Left renal cortex interstitium (tissue), 4 donors: ENCODE data around the gene MRPL57. TPM values are rescaled to one million over a fixed set of nuclear protein-coding genes. Genes with fewer than 3 reads are reported as not detected.
A peak's percentile ranks its signal among the peaks of the same experiment; 100 is the strongest.
"Not testable (repeated sequence)": the region's sequence is repeated elsewhere in the genome, so short reads cannot be mapped to it uniquely, and the experiment has no call there.

ENCODE experiments used
- DNase-seq, 4 donors: peaks; one replicate each; pipeline ENCODE4 v3.0.0-alpha.2; 2013; ENCODE audit warnings: low read depth in 4 of 4, low spot score in 2 of 4, missing footprints in 1 of 4
- polyA plus RNA-seq, 4 donors: library from polyadenylated mRNA; unstranded; fragments of 120-200 nt; gene quantifications; one replicate each; pipeline ENCODE4 v1.2.1, GENCODE V29; 2013; ENCODE audit not compliant: insufficient read length in 4 of 4

Gene MRPL57
- 10 to 100 TPM; 21.7 to 29.7 (median 24.2) TPM for polyA plus RNA-seq

DNA sequence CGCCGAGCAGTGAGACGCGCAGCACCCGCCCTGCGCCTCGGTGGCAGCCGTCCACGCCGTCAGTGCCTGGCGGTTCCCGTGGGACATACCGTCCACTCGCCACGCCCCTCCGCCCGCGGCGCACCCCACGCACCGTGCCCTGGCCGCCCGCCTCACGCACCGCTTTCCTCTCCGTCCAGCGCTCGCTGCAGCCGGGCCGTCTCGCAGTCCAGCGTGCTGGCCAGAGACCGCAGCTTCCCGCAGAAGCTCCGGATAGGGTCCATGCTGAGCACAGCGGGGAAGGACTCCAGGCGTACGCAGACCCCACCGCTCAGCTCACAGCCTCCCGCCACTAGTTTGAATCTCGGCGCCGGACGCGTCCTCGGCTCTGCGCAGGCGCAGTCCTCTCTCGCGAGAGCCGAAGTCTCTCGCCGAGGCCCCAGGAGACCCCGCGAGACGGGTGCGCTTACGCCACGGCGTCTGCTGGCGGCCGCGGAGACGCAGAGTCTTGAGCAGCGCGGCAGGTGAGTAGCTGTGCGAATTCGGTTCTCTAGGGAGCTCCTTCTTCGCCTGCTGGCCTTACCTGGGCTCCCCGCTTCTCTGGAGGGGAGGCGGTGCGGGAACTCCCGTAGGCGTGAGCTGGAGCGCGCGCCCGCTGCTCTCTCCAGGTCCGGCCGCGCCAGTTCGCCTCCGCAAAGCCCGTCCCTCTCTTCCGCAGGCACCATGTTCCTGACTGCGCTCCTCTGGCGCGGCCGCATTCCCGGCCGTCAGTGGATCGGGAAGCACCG, at the start of gene MRPL57, which contains the start of gene SKA3:
TSS of gene MRPL57 (plus strand) at position 444 of the 767 bp plus-strand sequence. CDS start at position 703, 259 bp downstream.
TSS of gene SKA3 (minus strand) at position 338 of the 767 bp plus-strand sequence. CDS start at position 263, 75 bp downstream.
- DNase-seq: peak; percentile 81 to 93 (median 86)

DNA sequence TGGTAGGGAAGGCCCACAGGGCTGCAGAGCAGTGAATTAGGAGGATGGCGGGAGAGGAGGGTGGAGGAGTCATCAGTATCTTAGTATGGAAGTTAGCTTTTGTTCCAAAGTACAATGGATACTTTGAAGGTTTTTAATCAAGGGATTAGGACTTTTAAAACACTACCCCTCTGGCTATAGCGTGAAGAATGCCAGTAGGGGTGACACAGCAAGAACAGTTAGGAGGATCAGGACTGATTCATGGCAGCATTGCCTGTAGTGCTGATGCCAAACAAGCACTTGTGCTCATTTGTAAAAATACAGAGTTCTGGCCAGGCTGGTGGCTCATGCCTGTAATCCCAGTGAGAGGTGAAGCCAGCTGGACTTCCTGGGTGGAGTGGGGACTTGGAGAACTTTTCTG, 46.3 kb upstream of the MRPL57 start:
- DNase-seq: no peak

DNA sequence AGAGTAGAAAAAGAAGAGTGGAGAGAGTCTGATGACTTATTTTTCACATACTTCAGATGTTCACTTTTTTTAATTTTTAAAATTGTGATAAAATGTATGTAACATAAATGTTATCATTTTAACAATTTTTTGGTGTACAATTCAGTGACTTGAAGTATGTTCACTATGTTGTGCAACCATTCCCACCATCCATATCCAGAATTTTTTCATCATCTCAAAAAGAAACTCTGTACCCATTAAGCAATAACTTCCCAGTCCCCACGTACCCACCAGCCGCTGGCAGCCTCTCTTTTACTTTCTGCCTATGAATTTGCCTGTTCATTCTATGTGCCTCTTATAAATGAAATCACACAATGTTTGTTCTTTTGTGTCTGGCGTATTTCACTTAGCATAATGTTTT, 43.4 kb upstream of the MRPL57 start:
- no peak for DNase-seq

DNA sequence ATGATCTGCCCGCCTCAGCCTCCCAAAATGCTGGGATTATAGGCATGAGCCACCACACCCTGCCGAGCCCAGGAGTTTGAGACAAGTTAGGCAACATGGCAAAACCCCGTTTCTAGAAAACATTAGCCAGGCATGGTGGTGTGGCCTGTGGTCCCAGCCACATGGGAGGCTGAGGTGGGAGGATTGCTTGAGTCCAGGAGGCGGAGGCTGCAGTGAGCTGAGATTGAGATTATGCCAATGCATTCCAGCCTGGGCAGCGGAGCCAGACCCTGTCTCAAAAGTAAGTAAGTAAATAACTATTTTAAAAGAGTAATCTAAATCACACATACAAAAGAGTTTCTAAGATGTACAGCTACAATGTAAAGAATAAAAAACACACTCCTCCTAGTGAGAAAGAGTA, 42.0 kb upstream of the MRPL57 start:
- no peak for DNase-seq

DNA sequence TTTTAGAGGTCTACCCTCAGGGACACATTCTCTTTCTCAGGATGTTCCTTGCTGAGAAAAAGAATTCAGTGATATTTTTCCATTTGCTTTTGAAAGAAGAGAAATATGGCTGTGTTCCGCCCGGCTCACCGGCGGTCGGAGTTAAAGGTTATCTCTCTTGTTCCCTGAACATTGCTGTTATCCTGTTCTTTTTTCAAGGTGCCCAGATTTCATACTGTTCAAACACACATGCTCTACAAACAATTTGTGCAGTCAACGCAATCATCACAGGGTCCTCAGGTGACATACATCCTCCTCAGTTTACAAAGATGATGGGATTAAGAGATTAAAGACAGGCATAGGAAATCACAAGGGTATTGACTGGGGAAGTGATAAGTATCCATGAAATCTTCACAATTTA, 40.6 kb upstream of the MRPL57 start:
- DNase-seq: not testable (repeated sequence)

DNA sequence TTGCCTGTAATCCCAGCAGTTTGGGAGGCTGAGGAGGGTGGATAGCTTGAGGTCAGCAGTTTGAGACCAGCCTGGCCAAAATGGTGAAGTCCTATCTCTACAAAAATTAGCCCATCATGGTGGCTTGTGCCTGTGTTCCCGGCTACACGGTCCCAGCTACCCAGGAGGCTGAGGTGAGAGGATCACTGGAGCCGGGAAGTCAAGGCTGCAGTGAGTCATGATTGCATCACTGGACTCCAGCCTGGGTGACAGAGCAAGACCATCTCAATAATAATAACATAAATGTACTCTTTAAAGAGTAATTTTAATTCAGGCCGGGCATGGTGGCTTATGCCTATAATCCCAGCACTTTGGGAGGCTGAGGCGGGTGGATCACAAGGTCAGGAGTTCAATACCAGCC, 38.8 kb upstream of the MRPL57 start:
- no peak for DNase-seq

DNA sequence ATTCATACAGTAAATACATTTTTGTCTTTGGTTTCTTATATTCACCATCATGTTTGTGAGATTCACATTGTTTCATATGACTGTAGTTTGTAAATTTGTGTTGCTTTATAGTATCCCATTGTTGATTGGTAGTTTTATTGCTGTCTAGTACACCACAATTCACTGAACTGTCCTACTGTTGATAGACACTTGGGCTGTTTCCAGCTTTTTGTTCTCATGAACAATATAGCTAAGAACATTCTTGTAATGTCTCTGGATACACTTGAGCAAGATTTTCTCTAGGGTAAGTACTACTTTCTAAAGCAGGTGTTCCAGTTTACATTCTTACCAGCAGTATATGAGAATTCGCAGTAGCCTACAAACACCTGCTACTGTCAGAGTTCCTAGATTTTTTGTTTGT, 37.9 kb upstream of the MRPL57 start:
- DNase-seq: no peak

DNA sequence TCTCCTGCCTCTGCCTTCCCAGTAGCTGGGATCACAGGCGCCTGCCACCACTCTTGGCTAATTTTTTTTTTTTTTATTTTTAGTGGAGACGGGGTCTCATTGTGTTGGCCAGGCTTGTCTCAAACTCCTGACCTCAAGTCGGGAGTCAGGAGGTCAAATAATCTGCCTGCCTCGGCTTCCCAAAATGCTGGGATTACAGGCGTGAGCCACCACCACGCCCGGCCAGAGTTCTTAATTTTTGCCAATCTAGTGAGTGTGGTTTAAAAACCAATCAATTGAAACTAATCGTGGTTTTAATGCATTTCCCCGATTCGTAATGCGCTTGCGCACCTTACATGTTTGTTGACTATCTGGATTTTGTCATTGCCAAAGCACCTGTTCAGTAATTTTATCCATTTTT, 37.1 kb upstream of the MRPL57 start:
- DNase-seq: no peak

DNA sequence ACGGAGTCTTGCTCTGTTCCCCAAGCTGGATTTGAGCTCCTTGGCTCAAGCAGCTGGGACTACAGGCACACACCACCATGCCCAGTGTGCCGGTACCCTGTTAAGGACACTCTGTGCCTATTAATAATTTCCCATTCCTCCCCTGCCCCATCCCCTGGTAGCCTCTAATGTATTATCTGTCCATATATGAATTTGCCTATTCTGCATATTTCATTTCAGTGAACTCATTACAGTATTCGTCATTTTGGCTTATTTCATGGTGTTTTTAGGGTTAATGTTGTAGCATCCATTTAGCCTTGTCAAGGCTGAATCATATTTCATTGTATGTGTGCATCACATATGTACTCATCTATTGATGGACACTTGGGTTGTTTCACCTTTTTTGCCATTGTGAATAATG, 33.7 kb upstream of the MRPL57 start:
- no peak for DNase-seq

DNA sequence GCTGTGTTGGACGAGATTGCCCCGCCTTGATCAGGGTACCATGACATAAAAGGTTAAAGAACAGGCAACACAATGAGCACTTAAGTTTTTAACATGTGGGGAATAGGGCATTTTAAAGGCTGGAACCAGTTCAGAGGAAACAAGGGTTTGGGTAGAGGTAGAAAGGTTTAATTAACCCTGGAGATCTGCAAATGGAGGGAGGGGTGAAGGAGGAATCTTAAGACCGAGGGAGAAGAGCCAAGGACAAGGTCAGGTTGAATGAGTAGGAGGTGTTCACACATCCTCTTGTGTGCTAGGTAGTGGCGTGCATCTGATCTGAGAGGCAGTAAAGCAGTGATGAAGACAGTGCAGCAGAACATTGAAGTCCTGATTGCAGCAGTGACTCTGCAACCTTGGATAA, 28.6 kb upstream of the MRPL57 start:
- DNase-seq: no peak

DNA sequence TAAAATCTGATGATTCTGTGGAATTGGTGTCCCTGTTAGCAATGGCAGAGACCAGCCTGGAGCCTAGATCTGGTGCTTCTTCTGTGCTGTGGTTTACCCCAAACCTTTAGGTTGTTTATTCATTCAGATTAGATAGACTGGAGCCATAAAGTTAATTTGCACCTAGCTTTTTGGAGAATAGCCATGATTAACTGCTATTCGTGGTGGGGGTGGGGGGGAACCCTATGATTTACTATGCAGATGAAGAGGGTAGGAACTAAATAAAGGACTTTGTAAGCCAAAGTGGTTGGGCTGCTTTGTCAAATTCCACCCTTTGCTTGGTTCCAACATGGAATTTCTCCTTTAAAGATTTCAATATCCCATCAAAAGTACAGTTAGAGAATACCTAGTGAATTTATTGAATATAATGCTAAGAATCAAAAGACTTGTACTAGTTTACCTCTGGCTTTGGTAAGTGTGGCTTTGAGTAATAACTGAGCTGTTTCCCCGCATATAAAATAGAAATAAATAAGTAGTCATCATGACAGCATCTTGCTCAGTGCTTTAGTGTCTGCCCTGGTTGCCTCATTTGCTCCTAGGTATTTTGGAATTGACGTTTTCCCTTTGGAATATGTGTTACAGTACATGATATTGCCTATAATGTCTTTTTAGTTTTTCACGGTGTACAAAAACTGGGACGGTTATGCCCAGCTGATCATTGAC, 27.8 kb upstream of the MRPL57 start:
- no peak for DNase-seq

DNA sequence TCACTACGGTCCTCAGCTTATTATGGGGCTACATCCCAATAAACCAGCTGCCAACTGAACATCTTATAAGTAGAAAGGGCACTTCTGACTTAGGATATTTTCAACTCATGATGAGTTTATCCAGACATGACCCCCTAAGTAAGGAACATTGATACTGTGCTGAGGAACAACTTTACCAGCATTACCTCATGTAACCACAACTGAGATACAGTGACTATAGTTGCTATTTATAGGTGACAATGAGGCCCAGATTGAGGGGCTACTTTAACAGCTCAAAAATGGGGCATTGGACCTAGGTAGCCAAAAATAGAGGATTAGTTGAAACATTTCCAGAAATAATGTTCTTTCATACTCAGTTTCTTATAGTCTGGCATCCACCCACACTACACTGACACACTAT, 26.9 kb upstream of the MRPL57 start:
- DNase-seq: no peak

DNA sequence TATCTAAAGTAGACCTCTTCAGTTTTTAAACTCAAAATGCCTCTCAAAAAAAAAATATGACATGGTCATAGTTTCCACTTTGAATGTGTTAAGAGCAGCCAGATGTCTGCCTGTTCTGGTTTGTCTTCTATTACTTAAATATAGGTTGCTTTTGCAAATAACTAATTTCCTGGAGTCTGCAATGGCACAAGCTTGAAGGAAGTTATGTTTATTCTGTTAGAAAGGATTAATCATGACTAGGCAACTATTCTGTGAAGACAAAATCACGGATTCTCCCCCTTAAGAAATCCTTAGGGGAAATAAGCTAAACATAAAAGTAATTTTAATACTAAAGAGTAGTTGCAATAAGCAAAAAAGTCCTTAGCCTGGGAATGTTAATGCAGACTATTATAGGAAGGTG, 26.4 kb upstream of the MRPL57 start:
- DNase-seq: no peak

DNA sequence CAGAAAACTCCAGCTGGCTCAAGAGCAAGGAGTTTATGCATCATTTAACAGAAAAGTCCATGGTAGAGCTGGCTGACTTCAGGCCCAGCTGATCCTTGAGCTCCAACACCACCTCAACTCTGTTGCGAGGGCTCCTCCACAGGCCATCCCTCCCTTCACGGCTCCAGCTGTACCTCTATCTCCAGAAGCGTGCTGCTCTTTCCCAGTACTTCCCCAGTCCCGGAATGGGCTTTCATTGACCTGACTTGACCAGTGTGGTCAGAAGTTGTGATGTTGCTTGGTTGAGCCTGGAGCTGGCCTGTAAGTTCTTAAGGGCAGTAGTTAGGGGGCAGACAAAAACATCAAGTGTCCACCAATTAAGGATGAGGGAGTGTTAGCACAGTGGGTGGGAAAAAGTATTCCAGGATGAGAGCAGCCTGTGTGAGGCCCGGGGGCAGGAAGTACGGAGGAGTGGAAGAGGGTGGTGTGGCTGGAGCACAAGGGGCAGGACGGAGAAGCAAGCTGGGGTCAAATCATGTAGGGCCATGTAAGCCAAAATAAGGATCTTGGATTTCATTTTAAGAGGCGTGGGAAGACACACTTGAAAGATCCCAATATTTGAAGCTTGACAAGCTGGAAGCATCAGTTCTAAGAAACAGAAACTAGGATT, 24.1 kb upstream of the MRPL57 start:
- DNase-seq: no peak

DNA sequence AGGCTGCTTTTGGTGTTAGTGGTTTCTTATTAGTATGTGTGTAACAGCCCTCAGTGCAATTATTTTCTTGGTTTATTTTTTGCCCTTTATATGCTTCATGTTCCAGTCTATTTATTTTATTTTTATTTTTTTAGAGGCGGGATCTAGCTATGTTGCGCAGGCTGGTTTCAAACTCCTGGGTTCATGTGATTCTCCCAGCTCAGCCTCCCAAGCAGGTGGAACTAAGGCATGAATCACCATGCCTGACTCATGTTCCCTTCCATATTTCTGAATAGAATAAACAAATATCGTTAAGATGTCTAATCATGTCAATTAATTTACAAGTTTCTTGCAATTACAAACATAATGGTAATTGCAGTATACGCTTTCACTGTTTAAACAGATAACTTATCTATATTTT, 11.8 kb upstream of the MRPL57 start:
- no peak for DNase-seq

DNA sequence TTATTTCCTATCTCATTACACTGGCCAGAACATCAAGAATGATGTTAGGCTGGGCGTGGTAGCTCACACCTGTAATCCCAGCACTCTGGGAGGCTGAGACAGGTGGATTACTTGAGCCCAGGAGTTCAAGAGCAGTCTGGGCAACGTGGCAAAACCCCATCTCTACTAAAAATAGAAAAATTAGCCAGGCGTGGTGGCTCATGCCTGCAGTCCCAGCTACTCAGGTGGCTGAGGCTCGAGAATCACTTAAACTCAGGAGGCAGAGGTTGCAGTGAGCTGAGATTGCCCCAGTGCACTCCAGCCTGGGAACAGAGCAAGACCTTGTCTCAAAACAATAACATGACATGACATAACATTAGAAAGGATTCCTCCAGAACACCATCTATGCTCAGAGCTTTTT, 10.9 kb upstream of the MRPL57 start:
- DNase-seq: not testable (repeated sequence)

DNA sequence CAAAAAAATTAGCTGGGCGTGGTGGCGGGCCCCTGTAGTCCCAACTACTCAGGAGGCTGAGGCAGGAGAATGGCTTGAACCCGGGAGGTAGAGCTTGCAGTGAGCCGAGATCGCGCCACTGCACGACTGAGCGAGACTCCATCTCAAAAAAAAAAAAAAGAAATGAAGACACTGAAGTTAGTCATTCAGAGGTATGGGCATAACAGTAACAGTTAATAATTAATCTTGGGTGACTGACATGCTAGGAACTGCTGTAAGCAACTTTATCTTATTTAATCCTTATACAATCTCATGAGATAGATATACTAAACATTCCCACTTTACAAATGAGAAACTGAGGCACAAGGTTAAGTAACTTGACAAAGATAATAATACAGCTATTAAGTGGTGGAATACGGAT, 5.0 kb upstream of the MRPL57 start:
- DNase-seq: no peak

DNA sequence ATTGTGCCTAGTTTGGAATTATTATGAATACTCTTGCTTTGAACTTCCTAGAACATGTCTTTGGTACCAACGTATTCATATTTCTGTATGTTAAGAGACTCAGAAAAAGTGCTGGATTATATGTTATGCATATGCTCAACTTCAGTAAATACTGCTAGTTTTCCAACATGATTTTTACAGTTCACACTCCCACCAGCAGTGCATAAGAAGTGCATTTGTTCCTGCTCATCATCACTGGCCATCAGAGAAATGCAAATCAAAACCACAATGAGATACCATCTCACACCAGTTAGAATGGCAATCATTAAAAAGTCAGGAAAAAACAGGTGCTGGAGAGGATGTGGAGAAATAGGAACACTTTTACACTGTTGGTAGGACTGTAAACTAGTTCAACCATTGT, 2.7 kb upstream of the MRPL57 start:
- DNase-seq: not testable (repeated sequence)

DNA sequence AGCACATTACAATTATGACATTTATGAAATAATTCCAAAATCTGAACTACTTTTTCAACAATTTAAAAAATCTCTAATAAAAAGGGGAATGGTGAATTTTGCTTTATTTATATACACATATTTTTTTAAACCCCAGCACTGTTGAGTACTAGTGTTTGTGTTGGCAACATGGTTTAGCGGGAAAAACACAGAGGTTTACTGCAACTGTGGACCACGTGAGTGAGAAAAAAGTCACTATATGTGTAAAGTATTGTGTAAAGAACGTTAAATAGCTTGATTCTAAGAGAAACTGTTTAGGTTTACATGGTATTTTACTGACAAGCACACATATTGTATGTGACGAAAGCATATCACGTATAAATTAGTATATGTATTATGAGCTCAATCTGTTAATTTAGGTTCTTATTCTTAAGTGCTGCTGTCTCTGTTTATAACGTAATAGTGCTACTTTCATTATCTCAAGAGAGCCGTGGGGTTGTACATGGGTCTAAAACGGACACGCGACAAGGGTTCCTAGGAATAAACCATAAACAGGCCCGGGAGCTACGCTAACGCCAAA, 723 bp upstream of the MRPL57 start:
- peak in 2 of 4 donors; percentile 4 to 17 for DNase-seq

DNA sequence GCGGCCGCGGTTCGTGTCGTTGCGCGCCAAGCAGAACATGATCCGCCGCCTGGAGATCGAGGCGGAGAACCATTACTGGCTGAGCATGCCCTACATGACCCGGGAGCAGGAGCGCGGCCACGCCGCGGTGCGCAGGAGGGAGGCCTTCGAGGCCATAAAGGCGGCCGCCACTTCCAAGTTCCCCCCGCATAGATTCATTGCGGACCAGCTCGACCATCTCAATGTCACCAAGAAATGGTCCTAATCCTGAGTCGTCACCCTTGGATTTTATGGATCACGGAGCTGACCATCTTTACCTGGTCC, 475 bp downstream of the MRPL57 start:
- peak in 2 of 4 donors; percentile 33 to 47 for DNase-seq

DNA sequence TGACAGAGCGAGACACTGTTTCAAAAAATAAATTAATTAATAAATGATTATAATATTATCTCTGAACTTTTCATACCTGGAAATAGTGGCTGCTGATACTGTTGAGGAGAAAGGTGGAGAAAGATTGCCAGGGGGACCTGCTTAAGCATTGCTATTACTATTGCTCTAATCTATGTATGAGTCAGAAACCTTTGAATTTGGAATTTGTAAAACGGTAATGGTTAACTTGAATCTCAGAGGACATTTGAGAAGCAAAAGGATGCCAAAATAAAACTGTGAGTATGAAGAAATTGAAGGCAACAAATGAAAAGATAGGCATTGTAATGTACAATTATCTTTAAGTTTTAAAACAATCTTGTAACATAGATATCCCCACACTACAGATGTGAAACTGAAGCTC, 5.2 kb downstream of the MRPL57 start:
- no peak for DNase-seq
